Measurements from ENCODE around the gene SHOC2.
"Not testable (repeated sequence)": the region's sequence is repeated elsewhere in the genome, so short reads cannot be mapped to it uniquely, and the experiment has no call there.

SHOC2 gene

DNA sequence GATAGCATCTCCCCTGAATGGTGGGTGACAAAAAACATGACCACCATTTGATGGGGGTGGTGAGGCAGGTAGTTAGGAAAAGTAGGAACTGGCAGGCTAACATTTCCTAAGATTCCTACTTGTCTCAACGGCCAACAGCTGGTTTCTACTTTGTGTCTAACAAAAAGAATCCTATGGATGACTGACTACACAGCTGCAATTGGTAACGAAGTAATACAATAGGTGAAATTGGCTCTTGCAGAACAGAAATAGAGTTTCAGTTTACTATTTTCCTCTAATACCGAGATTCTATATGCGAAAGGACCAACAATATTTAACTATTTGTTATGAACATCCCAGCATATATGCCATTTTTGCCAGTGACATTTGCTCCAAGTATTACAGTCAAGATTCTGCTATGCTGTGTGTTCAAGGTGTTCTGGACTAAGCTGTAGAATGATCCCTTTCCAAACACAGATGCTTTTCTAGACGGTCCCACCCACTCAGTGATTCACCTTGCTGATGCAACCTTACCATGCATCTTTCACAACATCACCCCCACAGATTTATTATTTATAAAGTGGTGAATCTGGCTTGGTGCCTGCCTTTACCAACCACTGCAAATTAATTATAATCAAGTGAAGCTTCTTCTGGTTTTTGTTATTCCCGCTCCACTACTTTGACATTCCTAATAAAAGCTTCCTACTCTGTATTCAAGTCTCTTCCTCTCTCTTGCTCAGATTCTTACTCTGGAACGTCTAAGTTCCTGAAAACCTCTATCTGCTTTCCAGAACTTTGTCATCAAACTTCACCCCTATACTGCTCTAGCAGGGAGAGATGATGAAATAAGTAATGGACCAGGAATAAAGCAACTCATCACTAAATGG is 17.2 kb upstream of the SHOC2 start:
- no peak for DNase-seq

DNA sequence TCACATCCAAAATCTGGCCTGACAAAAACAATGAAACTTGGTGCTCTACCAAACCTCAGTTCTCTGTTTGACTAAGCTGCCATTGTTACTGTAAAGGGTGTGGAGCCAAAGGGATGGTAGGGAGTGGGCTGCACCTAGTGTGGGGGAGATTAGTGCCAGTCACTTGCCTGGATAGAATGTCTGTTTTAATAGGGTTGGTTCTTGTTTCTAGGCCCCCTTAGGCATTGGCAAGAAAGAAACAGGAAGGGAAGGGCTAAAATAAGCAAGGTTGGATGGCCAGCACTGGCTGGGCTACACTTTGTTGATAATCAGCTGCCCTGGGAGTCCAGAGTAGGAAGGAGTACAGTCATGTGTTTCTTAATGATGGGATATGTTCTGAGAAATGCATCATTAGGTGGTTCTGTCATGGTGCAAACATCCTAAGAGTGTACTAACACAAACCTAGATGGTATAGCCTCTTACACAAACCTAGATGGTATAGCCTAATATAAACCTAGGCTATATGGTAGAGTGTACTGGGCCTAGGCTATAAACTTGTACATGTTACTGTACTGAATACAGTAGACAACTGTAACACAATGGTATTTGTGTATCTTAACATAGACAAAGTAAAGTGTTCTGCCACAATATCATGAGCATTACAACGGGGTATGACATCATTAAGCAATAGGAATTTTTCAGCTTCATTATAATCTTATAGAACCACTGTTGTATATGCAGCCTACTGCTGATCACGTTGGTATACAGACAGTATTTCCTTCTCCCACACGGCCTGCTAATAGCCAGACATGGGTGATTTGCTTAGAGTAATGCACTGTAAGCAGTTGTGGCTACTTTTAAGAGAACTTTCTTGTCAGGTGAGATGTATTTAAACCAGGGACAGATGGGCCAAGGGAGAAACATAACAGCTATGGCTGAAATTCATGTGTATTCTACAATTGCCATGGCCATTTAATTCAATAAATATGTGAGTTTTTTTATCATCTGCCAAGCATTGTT is 15.8 kb upstream of the SHOC2 start:
- DNase-seq: no peak

DNA sequence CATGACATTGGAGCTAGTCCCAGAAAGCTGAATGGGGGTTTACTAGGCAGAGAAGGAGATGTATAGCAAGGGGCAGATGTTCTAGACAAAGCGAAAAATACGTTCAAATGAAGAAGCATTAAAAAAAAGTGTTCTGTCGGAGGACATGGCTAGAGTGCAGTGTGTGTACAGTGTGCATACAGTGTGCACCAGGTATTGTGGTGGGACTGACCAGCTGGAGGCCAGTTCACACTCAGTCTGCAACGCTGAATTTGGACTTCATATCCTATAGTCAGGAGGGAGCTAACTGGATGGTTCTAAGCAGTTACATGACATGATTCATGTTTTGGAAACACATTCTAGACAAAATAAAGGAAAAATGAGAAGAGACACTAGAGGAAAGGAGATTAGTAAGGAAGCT is 9.3 kb upstream of the SHOC2 start:
- no peak for DNase-seq

- DNase-seq: no peak
These were observed 7.0 kb upstream of the SHOC2 start for GRCh38 chr10:110912374-110912773.

DNA sequence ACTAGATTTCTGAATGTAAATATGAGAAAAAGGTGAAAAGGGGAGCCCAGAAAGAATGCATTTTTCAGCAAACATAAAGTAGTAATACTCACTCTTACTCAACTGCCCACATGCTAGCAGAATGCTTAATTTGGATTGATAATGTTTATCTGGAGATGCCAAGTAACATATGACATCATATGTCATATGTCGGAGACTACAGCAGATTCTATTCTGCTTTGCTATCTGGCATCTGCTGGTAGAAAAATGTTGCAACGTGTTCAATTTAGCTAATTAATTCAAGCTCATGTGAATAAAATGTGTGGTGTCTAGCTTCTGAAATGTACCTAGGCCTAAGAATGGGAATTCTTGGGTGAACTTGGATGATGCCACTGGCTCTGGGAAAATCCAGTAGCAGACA is 5.0 kb upstream of the SHOC2 start:
- no peak for DNase-seq

GRCh38 chr10:110915035-110915434 is 4.4 kb upstream of the SHOC2 start:
- DNase-seq: no peak

GRCh38 chr10:110915600-110915999 is 3.8 kb upstream of the SHOC2 start:
- DNase-seq: not testable (repeated sequence)

GRCh38 chr10:110916554-110917346 is 2.7 kb upstream of the SHOC2 start:
- DNase-seq: no peak

DNA sequence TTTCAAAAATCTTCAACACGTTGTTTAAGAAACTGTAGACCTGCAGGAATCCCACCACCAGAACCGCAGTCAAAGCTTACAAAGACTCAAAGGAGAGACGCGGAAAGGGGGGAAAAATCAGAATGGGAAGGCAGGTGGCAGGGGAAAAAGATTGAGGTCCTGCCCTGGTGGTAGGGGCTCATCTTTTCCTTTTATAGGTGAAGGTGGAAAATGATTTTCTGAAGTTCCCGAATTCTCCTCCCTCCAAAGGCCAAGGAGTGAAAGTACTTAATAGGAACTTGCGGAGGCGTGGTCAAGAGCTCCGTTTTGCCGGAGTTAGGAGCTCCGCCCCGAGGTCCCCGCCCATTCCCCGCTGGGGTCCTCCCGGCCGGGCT is 1.1 kb upstream of the SHOC2 start:
- peak in 5 of 6 experiments; percentile 41 to 82 (median 68) for DNase-seq

DNA sequence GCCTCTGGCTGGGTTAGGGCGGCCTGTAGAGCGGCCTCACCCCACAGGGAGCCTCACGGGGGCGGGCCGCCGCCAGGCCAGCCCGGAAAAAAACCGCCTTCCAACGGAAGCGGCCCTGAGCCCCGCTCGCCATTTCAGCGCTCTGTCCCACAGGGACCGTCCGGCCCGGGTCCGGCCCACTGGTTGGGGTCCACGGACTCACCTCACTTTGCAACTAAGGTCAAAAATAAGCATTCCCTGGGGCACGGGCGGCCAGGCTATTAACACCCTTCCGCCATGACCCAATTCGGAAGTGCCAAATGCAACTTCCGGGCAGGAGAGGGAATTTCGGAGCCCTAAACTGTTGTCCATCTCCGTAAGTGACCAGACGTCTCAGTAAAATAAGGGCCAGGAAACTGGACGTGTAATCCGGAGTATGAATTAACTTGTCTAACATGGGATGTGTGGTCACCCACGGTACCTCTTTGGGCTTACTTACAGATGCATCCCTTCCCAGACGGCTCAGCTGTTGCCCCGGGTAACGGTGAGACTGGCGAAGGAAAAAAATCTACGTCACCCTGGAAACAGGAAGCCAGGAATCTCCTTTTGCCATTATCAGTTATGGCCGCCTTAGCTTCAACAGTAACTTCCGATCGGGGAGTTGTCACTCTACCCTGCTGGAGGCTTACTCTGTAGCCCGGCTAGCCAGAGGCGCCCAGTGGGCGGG is 608 bp upstream of the SHOC2 start, which contains the start of gene BBIP1:
Gene BBIP1, minus strand, starts transcription at position 538 of the 706 bp plus-strand sequence. CDS start 1,023 bp downstream, outside the sequence.
- peak in 1 of 6 experiments; percentile 69 for DNase-seq

GRCh38 chr10:110919971-110920881 is 822 bp downstream of the SHOC2 start:
- DNase-seq: peak in 3 of 6 experiments; percentile 9 to 39 (median 21)

DNA sequence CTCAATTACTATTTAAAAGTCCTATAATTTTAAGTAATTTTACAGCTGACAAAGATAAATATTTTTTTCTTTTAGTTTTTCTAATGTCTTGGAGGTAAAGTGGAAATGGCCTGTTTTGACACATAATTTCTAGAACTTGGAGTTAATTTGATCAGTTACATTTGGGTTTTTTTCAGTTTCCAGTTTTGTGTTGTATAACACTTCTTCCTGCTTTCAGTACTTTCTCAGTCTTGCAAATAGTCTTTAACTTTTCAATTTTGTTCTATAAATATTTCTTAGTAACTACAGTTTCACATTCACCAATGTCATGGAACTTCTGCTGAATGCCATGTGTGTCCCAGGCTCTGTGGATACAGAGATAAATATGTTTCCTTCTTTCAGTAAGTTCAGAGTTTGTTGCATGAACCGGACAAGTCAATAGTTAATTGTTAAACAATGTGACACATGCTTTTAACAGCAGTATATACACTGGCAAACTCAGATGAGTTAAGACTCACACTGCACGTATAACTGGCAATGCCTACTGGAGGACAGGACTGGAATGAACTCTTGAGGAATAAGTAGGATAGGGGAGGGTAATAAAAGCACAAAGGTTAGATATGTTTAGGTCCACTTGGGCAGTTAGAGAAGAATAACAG is 4.6 kb downstream of the SHOC2 start:
- DNase-seq: no peak

DNA sequence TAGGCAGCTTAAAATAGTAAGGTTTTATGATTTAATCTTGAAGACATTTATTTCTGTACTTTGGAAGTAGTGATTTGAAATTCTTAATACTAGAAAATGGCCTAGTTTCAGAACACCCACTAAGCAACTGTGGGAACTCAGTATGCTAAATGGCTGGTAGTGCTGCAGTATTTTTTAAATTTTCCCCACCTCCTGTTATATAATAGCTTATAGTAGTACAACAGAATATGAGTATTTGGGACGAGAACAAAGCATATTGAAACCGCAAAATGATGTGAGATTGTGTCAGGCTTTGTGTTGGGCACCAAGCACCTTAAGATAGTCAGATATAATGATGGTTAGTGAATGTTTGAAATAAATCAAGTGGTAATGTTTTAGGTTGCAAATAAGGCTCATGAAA is 8.1 kb downstream of the SHOC2 start:
- DNase-seq: no peak

DNA sequence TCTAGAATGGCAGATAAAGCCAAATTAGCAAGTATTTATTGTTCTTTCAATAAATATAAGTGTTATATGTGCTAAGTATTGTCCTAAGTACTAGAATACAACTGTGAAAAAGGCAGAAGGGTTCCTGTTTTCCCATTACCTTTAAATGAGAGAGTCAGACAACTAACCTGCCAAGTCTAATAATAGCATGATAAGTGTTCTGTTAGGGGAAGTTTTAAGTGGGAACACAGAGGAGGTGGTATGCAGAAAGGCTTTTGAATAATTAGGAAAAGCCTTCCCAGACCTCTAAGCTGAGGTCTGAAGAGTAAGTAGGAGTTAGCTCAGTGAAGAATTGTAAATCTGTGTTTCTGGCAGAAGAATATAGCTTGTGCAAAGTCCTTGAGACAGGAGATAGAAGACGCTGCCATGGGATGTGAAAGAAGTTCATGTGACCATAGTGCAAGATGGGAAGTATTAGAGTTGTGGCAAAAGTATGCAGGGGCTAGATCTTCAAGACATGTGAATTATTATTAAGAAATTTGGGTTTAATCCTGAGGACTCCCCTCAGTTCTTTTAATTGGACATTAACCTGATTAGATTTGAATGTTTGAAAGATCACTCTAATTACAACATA is 12.5 kb downstream of the SHOC2 start:
- no peak for DNase-seq

DNA sequence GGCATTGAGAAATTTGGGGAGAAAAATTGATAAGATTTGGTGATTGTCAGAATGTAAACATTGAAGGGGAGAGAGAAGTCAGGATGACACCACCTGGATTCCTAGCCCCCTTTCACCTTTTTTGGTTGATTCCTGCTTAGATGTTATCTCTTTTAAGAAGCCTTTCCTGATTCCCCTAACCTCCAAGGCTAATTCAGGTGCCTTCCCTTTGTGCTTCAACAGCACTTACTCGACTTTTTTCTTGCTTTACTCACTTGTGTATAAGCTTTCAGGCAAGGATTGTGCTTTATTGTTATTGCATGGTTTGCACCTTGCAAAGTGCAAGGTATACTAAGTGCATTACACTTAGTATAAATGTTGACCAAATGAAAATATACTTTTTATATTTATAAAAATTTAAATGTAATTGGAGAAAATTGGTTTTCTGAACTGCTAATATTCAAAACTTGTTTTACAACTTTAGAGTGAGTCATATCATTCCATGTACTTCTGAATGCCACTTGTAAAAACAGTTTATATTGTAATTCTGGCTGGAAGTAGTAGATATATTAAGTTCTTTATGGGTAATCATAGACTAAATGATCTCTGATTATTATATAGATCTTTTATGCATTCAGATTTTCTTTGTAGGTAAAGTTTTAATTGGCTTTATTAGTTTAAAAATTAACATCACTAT is 13.2 kb downstream of the SHOC2 start:
- DNase-seq: no peak

DNA sequence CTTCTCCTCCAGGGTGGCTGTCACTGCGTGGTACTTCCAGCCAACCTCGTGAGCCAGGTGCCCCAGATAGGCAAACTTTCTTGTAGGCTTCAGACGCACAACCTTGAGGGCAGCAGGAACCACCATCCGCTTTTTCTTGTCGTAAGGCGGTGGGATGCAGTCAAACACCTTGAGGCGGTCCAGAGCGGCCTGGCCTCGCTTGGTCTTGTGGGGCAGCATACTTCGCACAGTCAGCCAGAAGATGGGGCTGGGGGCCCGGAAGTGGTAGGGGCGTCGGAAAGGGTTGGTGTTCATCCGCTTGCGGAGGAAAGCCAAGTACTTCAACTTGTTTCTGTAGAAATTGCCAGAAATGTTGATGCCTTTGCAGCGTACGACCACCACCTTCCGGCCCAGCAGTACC is 17.4 kb downstream of the SHOC2 start:
- no peak for DNase-seq

DNA sequence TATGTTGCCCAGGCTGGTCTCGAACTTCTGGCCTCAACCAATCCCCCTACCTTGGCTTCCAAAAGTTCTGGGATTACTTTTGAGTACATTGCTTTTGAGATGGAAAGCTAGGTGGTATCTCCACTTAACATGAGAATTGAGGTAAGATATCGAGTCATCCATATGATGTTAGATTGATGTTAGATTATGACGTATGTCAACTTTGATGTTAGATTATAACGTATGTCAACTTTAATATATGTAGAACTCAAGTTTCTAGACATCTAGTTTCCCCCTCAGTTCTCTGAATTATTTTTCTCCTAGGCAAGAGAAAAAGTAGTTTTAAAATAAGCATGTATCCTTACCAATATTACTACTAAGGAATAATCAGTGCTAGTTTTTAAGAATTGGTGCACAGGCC is 20.0 kb downstream of the SHOC2 start:
- no peak for DNase-seq

DNA sequence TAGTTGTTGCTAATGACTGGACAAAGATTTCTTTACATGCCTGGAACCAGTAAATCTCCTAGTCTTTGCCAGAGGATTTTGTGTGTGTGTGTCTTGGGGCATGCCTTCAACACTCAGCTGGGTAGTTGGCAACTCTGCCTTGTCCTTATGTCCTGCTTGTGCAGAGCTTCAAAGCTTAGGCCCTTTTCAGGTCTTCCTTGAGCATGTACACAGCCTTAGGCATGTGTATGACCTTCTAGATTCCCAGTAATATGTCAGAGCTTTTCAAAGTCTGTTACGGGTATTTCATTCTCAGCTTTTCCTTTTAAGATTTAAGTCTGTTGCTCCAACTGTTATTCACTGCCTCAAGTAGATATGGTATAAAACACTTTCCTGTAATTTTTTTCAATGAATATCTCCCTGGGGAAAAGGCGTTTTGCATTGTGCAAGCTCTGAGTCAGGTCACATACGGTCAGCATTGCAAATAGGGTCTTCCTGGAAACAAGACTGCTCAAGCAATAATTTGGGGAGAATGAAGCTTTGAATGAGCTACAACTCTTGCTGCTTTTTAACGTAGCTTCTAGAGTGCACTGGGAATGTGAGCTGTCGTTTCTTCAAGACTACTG is 25.5 kb downstream of the SHOC2 start:
- no peak for DNase-seq

GRCh38 chr10:110946496-110946895 is 27.1 kb downstream of the SHOC2 start:
- DNase-seq: no peak
